Measurements from ENCODE around the gene MTUS2. TPM values are rescaled to one million over a fixed set of nuclear protein-coding genes. Genes with fewer than 3 reads are reported as not detected.

Gene MTUS2
- total RNA-seq, 1 experiment from 2014 or later, result not detected

- Histone ChIP-seq H4K20me1 (ENCODE audit: low read length) (no peaks in the 10 kb centered on the region), H3K36me3 (ENCODE audit: low read depth, low read length) (no peaks in the 10 kb centered on the region), H3K4me3 (ENCODE audit: low read length) (no peak overlapping the region), H3K4me2 (ENCODE audit: low read length) (no peak overlapping the region), H3K9me2 (replicated peaks; ENCODE audit: low read length) (no peaks in the 10 kb centered on the region), H3F3A (ENCODE audit: low read length, unreplicated experiment) (no peaks in the 10 kb centered on the region), H3K4me1 (ENCODE audit: insufficient read depth, low read length) (no peaks in the 10 kb centered on the region), H2AFZ (ENCODE audit: low read length) (no peak overlapping the region), H3K9ac (ENCODE audit: low read length) (no peak overlapping the region), H3K79me2 (ENCODE audit: low read length) (no peaks in the 10 kb centered on the region), H3K9me3 (ENCODE audit: low read length) (no peaks in the 10 kb centered on the region), H3K27ac (ENCODE audit: low read length) (no peak overlapping the region), H3K27me3 (ENCODE audit: low read length) (peaks cover 29% of the 10 kb centered on the region)
- intact Hi-C loops (cut with micrococcal nuclease), result no loop called here
- ChIA-PET CTCF (no interaction called here), POLR2A (ENCODE audit: unreplicated experiment) (no interaction called here)
- no TSS peak for BruUV-seq (replicated peaks)
- no peak for TF ChIP-seq EZH2phosphoT487 (IDR thresholded peaks at IDR 0.05; ENCODE audit: borderline replicate concordance, low read length)
- TF ChIP-seq EZH2 (IDR thresholded peaks at IDR 0.05; ENCODE audit: low read length, unreplicated experiment), result no peak
- TF ChIP-seq, protein P1, sequence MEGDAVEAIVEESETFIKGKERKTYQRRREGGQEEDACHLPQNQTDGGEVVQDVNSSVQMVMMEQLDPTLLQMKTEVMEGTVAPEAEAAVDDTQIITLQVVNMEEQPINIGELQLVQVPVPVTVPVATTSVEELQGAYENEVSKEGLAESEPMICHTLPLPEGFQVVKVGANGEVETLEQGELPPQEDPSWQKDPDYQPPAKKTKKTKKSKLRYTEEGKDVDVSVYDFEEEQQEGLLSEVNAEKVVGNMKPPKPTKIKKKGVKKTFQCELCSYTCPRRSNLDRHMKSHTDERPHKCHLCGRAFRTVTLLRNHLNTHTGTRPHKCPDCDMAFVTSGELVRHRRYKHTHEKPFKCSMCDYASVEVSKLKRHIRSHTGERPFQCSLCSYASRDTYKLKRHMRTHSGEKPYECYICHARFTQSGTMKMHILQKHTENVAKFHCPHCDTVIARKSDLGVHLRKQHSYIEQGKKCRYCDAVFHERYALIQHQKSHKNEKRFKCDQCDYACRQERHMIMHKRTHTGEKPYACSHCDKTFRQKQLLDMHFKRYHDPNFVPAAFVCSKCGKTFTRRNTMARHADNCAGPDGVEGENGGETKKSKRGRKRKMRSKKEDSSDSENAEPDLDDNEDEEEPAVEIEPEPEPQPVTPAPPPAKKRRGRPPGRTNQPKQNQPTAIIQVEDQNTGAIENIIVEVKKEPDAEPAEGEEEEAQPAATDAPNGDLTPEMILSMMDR (conservative IDR thresholded peaks at IDR 0.05; ENCODE audit: low read depth, low read length), result no peak
- DNase-seq, result no peak
- ATAC-seq, result no peak
These were observed 450.3 kb downstream of the MTUS2 start for GRCh38 chr13:29270271-29270985.

- no peak overlapping the region for H3K4me3 ChIP-seq (ENCODE audit: low read length)
- ChIA-PET POLR2A (ENCODE audit: unreplicated experiment) (no interaction called here), CTCF (no interaction called here)
- H3F3A ChIP-seq (ENCODE audit: low read length, unreplicated experiment), result no peaks in the 10 kb centered on the region
- H4K20me1 ChIP-seq (ENCODE audit: low read length), result no peaks in the 10 kb centered on the region
- H3K9me2 ChIP-seq (replicated peaks; ENCODE audit: low read length), result no peaks in the 10 kb centered on the region
- no peak for ATAC-seq
- no peak overlapping the region for H3K9ac ChIP-seq (ENCODE audit: low read length)
- H3K27ac ChIP-seq (ENCODE audit: low read length), result no peak overlapping the region
- H3K36me3 ChIP-seq (ENCODE audit: low read depth, low read length), result no peaks in the 10 kb centered on the region
- TF ChIP-seq EZH2phosphoT487 (IDR thresholded peaks at IDR 0.05; ENCODE audit: borderline replicate concordance, low read length) (no peak), EZH2 (IDR thresholded peaks at IDR 0.05; ENCODE audit: low read length, unreplicated experiment) (no peak)
- TF ChIP-seq, protein P1 (conservative IDR thresholded peaks at IDR 0.05; ENCODE audit: low read depth, low read length), result no peak
- no peak overlapping the region for H3K4me2 ChIP-seq (ENCODE audit: low read length)
- BruUV-seq (replicated peaks), result no TSS peak
- H3K4me1 ChIP-seq (ENCODE audit: insufficient read depth, low read length), result no peaks in the 10 kb centered on the region
- intact Hi-C loops (cut with micrococcal nuclease), result no loop called here
- H3K27me3 ChIP-seq (ENCODE audit: low read length), result peaks cover 29% of the 10 kb centered on the region
- H3K9me3 ChIP-seq (ENCODE audit: low read length), result no peaks in the 10 kb centered on the region
- DNase-seq, result no peak
- H2AFZ ChIP-seq (ENCODE audit: low read length), result no peak overlapping the region
- no peaks in the 10 kb centered on the region for H3K79me2 ChIP-seq (ENCODE audit: low read length)
These were observed 451.5 kb downstream of the MTUS2 start for GRCh38 chr13:29271606-29272005.
